ENCODE results near the gene MEIS3.

Gene MEIS3

DNA sequence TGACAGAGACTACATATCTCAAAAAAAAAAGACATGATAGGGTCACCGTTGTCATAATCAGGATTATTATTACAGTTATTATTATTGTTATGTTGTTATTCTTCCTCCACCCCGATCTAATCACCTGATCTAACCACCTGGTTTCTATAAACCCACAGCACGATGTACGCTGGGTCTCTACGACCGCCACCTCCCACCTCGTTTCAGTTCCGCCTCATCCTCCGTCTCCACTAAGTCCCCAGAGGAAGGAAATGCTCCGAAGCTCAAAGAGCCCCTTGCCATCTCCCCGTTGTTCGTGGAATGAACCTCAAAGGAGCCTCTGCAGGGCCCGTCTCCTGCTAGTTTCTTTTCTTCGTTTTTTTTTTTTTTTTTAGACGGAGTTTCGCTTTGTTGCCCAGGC lies 15.9 kb upstream of the MEIS3 start:
- Histone ChIP-seq H3K4me1 (ENCODE audit: insufficient read depth, low read length) (peaks cover 12% of the 10 kb centered on the region), H3K36me3 (ENCODE audit: insufficient read depth, low read length) (no peaks in the 10 kb centered on the region), H3K27me3 (ENCODE audit: control insufficient read depth in 1 of 2, insufficient read depth in 2 of 2, low read length in 2 of 2) (peaks cover 9 to 28% of the 10 kb centered on the region in 2 donors), H3K9ac (ENCODE audit: low read length) (no peak overlapping the region), H3K27ac (ENCODE audit: low read depth, low read length) (no peak overlapping the region), H3K9me3 (ENCODE audit: low read length) (no peaks in the 10 kb centered on the region), H3K4me3 (ENCODE audit: low read depth in 1 of 2, low read length in 2 of 2) (no peak overlapping the region)

DNA sequence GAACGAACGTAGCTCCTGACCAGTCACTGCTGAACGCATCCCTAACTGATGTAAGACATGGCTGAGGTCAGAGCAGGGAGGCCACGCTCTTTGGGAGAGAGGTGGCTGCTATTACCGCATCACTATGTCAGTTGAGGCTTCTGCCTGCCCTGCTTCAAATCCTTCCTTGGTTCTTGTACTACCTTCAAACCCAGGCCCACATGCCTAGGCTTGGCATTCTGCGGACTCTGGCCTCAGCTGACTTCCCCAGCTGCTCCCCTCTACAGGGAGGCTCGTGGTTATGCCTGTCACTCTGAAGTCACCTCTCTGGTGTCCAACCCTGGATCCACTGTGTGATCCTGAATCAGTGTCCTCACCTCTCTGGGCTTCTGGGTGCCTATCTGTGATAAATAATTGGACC lies 14.8 kb upstream of the MEIS3 start:
- no peak overlapping the region for H3K27ac ChIP-seq (ENCODE audit: low read depth, low read length)
- no peaks in the 10 kb centered on the region for H3K9me3 ChIP-seq (ENCODE audit: low read length)
- no peak overlapping the region for H3K4me3 ChIP-seq (ENCODE audit: low read depth in 1 of 2, low read length in 2 of 2)
- peaks cover 9 to 39% of the 10 kb centered on the region in 2 donors for H3K27me3 ChIP-seq (ENCODE audit: control insufficient read depth in 1 of 2, insufficient read depth in 2 of 2, low read length in 2 of 2)
- H3K9ac ChIP-seq (ENCODE audit: low read length), result no peak overlapping the region
- peaks cover 12% of the 10 kb centered on the region for H3K4me1 ChIP-seq (ENCODE audit: insufficient read depth, low read length)
- H3K36me3 ChIP-seq (ENCODE audit: insufficient read depth, low read length), result no peaks in the 10 kb centered on the region

DNA sequence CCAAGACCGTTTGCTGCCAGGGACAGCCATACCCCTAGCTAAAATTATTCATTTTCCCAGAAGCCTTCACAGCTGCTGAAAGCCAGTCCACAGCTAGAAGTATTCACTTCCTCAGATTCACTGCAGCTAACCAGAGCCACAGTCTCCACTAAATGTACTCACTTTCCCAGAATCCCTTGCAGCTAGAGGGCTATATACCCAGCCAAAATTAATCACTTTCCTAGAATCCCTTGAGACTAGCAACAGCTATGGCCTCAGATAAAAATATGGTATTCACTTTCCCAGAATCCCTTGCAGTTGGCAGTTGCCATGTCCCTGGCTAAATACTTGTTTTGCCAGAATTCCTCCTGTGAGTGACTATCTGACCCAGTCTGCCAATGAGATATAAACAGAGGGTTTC lies 13.8 kb upstream of the MEIS3 start:
- H3K9me3 ChIP-seq (ENCODE audit: low read length), result no peaks in the 10 kb centered on the region
- peaks cover 17% of the 10 kb centered on the region for H3K4me1 ChIP-seq (ENCODE audit: insufficient read depth, low read length)
- no peak overlapping the region for H3K9ac ChIP-seq (ENCODE audit: low read length)
- H3K27ac ChIP-seq (ENCODE audit: low read depth, low read length), result no peak overlapping the region
- H3K4me3 ChIP-seq (ENCODE audit: low read depth in 1 of 2, low read length in 2 of 2), result no peak overlapping the region
- no peaks in the 10 kb centered on the region for H3K36me3 ChIP-seq (ENCODE audit: insufficient read depth, low read length)
- H3K27me3 ChIP-seq (ENCODE audit: control insufficient read depth in 1 of 2, insufficient read depth in 2 of 2, low read length in 2 of 2), result peaks cover 9 to 40% of the 10 kb centered on the region in 2 donors

DNA sequence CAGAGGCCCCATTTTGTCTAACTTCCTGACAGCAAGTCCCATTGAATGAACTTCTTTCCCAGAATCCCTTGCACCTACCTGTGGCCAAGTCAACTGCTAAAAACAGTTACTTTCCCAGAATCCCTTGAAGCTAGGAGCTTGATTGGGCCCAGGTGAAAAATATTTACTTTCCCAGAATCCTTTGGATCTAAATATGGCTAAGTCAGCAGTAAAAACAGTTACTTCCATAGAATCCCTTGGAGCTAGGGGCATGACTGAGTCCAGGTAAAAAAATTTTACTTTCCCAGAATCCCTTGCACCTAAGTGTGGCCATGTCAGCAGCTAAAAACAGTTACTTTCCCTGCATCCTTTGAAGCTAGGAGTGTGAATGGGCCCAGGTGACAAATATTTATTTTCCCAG lies 13.2 kb upstream of the MEIS3 start:
- H3K4me3 ChIP-seq (ENCODE audit: low read depth in 1 of 2, low read length in 2 of 2), result no peak overlapping the region
- H3K27me3 ChIP-seq (ENCODE audit: control insufficient read depth in 1 of 2, insufficient read depth in 2 of 2, low read length in 2 of 2), result peaks cover 9 to 40% of the 10 kb centered on the region in 2 donors
- H3K4me1 ChIP-seq (ENCODE audit: insufficient read depth, low read length), result peaks cover 21% of the 10 kb centered on the region
- no peak overlapping the region for H3K27ac ChIP-seq (ENCODE audit: low read depth, low read length)
- H3K36me3 ChIP-seq (ENCODE audit: insufficient read depth, low read length), result no peaks in the 10 kb centered on the region
- H3K9me3 ChIP-seq (ENCODE audit: low read length), result no peaks in the 10 kb centered on the region
- no peak overlapping the region for H3K9ac ChIP-seq (ENCODE audit: low read length)

DNA sequence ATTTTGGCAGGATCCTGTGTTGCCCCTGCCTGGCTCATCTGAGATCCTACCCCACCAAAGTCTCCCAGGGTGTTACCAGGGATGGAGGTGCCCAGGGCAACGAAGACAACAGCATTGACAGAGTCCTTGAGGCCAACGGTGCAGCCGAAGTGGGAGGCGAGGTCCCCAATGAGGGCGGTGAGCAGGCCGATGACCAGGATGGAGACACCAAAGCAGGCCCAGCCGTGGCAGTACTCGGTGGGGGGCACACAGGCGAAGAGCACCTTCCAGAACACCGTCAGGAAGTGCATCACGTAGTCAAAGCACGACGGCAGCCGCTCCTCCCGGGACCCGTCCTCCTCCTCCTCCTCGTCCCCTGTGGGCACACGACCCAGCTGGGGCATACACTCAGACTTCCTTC lies 12.8 kb upstream of the MEIS3 start:
- H3K4me3 ChIP-seq (ENCODE audit: low read depth in 1 of 2, low read length in 2 of 2), result no peak overlapping the region
- H3K4me1 ChIP-seq (ENCODE audit: insufficient read depth, low read length), result peaks cover 24% of the 10 kb centered on the region
- no peaks in the 10 kb centered on the region for H3K9me3 ChIP-seq (ENCODE audit: low read length)
- H3K27ac ChIP-seq (ENCODE audit: low read depth, low read length), result no peak overlapping the region
- H3K36me3 ChIP-seq (ENCODE audit: insufficient read depth, low read length), result no peaks in the 10 kb centered on the region
- peaks cover 9 to 40% of the 10 kb centered on the region in 2 donors for H3K27me3 ChIP-seq (ENCODE audit: control insufficient read depth in 1 of 2, insufficient read depth in 2 of 2, low read length in 2 of 2)
- no peak overlapping the region for H3K9ac ChIP-seq (ENCODE audit: low read length)

DNA sequence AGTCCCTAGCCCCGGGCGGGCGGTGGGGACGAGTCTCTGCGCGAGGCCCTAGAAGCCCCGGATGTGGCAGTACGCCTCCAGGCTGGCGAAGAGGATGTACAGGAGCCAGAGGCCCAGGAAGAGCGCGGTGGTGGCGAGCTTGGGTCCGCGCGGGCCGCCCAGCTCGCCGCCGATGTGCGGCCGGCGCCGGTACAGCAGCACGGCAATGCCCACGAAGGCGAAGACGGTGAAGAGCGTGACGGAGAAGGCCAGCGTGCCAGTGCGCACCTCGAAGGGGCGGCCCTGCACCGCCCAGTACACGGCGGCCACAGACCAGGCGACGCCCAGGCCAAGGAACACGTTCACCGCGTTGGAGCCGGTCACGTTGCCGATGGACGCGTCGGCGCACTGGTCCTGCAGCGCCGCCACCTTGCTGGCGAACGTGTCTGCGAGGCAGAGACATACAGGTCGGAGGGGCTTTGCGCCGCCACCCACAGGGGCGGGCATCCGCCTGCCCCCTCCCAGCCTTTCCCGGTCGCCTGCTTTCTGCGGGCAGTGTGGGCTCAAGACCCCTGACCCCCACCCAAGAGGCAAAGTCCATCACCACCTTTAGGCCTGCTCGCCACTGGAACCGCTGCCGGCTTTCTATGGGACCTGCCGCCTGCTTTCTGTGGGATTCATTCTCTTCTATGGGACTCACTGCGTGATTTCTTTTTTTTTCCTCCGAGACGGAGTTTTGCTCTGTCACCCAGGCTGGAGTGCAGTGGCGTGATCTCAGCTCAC lies 10.9 kb upstream of the MEIS3 start:
- Histone ChIP-seq H3K27me3 (ENCODE audit: control insufficient read depth in 1 of 2, insufficient read depth in 2 of 2, low read length in 2 of 2) (peaks cover 9 to 35% of the 10 kb centered on the region in 2 donors), H3K36me3 (ENCODE audit: insufficient read depth, low read length) (no peaks in the 10 kb centered on the region), H3K4me1 (ENCODE audit: insufficient read depth, low read length) (peaks cover 16% of the 10 kb centered on the region), H3K4me3 (ENCODE audit: low read depth in 1 of 2, low read length in 2 of 2) (no peak overlapping the region), H3K27ac (ENCODE audit: low read depth, low read length) (no peak overlapping the region), H3K9me3 (ENCODE audit: low read length) (no peaks in the 10 kb centered on the region), H3K9ac (ENCODE audit: low read length) (no peak overlapping the region)

DNA sequence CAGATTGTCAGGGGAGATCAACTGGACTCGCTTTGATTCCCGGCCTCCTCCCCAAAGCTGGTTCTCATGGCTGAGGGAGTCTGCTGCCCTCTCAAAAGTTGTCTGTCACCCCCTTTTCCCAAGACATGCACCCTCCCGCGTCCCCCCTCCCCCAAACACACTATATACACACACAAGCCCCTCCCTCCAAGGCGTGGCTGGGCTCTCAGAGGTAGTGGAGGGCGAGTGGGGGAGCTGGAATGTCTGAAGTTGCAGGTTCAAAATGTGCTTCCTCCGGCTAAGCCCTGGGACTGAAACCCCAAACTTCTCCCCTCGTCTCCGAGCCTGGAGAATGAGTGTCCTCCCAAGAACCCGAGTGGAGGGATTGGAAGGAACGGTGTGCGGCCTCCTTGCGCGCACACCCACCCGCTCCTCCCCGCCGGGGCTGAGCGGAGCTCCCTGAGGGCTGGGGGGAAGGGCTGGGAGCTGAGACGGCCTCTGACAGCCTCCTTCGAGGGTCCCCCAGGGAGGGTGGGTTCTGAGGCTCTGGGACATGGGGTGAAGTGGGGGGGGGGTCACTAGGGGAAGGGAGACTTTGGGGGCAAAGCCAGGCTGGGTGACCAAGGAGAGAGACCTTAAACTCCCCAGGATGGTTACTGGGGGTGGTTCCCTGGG lies 9.9 kb upstream of the MEIS3 start:
- Histone ChIP-seq H3K9me3 (ENCODE audit: low read length) (no peaks in the 10 kb centered on the region), H3K9ac (ENCODE audit: low read length) (no peak overlapping the region), H3K27ac (ENCODE audit: low read depth, low read length) (no peak overlapping the region), H3K4me1 (ENCODE audit: insufficient read depth, low read length) (peaks cover 16% of the 10 kb centered on the region), H3K36me3 (ENCODE audit: insufficient read depth, low read length) (no peaks in the 10 kb centered on the region), H3K27me3 (ENCODE audit: control insufficient read depth in 1 of 2, insufficient read depth in 2 of 2, low read length in 2 of 2) (peaks cover 9 to 35% of the 10 kb centered on the region in 2 donors), H3K4me3 (ENCODE audit: low read depth in 1 of 2, low read length in 2 of 2) (no peak overlapping the region)

DNA sequence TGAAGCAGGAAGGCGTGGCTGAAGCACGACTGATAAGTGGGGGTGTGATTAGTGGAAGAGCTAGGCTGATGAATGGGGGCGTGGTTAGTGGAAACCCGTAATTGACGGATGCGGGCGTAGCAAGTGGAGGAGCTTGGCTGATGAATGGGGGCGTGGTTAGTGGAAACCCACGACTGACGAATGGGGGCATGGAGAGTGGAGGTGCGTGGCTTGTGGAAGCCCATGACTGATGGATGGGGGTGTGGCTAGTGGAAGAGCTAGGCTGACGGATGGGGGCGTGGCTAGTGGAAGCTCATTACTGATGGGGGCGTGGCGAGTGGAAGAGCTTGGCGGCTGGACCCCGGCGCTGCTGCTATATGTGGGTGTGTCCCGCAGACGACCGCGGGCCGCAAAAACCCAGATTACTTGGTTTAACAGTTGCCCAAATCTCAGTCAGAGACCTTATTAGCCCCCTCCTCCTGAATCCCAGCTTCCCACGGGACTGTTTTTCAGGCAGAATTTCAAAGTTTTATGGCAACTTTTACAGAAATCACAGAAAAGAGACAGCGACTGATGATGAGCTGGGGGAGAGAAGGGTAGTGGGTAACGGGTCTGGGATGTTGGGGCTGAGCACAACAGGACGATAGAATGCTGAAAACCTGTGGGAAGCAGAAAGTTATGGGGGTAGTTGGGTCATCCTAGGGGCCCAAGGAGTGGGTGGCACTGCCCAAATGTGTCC lies 9.0 kb upstream of the MEIS3 start:
- Histone ChIP-seq H3K4me1 (ENCODE audit: insufficient read depth, low read length) (peaks cover 16% of the 10 kb centered on the region), H3K9me3 (ENCODE audit: low read length) (no peaks in the 10 kb centered on the region), H3K36me3 (ENCODE audit: insufficient read depth, low read length) (no peaks in the 10 kb centered on the region), H3K27me3 (ENCODE audit: control insufficient read depth in 1 of 2, insufficient read depth in 2 of 2, low read length in 2 of 2) (peaks cover 15 to 42% of the 10 kb centered on the region in 2 donors), H3K4me3 (ENCODE audit: low read depth in 1 of 2, low read length in 2 of 2) (peak overlapping the region; percentile 14 to 43), H3K27ac (ENCODE audit: low read depth, low read length) (peak overlapping the region; percentile 21), H3K9ac (ENCODE audit: low read length) (peak overlapping the region; percentile 0)

DNA sequence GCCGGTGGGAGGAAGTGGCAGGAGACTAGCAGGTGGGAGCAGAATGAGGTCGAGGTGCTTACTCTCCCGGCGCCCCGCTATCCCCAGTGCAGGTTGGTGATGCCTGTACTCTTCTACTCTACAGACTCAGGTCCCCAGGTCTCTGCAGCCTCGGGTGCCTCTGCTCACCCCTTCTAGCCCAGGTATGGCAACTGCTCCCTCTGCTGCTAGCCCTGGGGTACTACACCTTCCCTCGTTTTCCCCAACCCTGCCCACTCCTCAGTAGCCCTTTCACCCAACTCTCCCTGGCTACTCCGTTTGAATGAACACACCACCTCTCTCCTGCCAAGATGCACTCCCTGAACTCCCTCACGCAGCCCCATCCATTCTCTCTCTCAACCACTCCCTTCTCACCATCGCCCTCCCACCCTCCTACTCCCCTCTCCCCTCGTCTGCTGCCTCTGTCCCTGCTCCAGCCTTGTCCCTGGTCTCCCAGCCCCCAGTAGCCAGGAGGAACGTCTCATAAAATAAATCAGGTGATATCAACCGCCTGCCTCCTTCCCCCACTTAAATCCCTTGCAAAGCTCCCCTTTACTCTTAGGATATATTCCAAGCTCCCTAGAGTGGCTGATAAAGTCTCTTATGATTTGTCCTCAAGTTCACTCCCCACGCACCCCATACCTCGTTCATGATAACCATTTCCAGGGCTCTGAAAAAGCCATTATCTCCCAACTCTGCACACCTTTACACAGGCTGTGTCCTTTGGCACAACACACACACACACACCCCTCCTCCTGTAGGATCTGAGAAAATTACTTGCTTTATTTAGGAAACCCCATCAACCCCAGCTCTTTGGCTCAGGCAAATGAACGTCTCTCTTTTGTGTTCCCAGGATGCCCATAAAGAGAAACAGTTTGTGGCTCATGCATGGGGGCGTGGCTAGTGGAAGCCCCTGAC lies 8.2 kb upstream of the MEIS3 start:
- Histone ChIP-seq H3K4me3 (ENCODE audit: low read depth in 1 of 2, low read length in 2 of 2) (peak overlapping the region; percentile 14 to 43), H3K27me3 (ENCODE audit: control insufficient read depth in 1 of 2, insufficient read depth in 2 of 2, low read length in 2 of 2) (peaks cover 22 to 44% of the 10 kb centered on the region in 2 donors), H3K9me3 (ENCODE audit: low read length) (no peaks in the 10 kb centered on the region), H3K4me1 (ENCODE audit: insufficient read depth, low read length) (peaks cover 16% of the 10 kb centered on the region), H3K27ac (ENCODE audit: low read depth, low read length) (peak overlapping the region; percentile 21), H3K36me3 (ENCODE audit: insufficient read depth, low read length) (no peaks in the 10 kb centered on the region), H3K9ac (ENCODE audit: low read length) (peak overlapping the region; percentile 0)

DNA sequence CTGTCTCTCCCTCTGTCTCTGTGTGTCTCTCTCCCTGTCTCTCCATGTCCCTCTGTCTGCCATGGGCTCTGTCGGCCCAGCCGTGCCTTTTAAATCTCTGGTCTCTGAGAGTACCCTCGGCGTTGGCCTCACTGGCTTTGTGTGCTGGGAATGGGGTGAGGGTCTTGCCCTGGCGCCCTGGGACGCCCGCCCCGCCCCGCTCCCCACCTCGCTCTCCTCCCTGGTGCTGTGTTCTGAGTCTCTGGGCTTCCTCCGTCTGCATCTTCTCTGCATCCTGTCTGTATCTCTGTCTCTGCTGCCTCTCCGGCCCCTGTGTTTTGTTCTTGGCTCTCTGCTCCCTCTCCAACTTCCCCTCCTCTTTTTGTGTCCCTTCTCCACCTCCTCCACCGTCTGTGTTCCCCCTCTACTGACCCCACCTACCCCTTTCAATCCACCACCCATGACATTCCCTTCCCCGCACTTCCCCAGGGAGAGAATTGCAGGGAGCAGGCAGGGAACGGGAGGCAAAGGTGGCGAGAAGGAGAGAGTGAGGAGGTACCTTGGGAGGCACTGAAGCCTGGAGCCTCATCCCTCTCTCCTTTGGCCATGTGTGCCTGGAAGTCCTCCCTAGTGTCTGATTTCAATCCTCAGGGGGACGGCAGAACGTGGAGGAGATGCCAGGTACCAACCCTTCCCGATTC lies 4.0 kb upstream of the MEIS3 start:
- no peak overlapping the region for H3K27ac ChIP-seq (ENCODE audit: low read depth, low read length)

More for the DNA sequence above, 4.0 kb upstream of the MEIS3 start:
- Histone ChIP-seq H3K36me3 (ENCODE audit: insufficient read depth, low read length) (no peaks in the 10 kb centered on the region), H3K4me1 (ENCODE audit: insufficient read depth, low read length) (peaks cover 7% of the 10 kb centered on the region), H3K9ac (ENCODE audit: low read length) (no peak overlapping the region), H3K27me3 (ENCODE audit: control insufficient read depth in 1 of 2, insufficient read depth in 2 of 2, low read length in 2 of 2) (peaks cover 16 to 56% of the 10 kb centered on the region in 2 donors), H3K9me3 (ENCODE audit: low read length) (no peaks in the 10 kb centered on the region), H3K4me3 (ENCODE audit: low read depth in 1 of 2, low read length in 2 of 2) (no peak overlapping the region)

All from muscle layer of colon (tissue), 2 donors.